ENCODE measurements around the gene PIK3CA. TPM values are rescaled to one million over a fixed set of nuclear protein-coding genes. Genes with fewer than 3 reads are reported as not detected.

Gene PIK3CA
- total RNA-seq, 1 donor from 2014 or later, result 24.5 TPM

GRCh38 chr3:179168918-179169317 lies 20.8 kb downstream of the PIK3CA start:
- Mint-ChIP-seq H3K27ac (no peak overlapping the region), H3K4me3 (no peak overlapping the region), H3K27me3 (ENCODE audit: insufficient read depth, low read depth) (no peaks in the 10 kb centered on the region), H3K4me1 (no peaks in the 10 kb centered on the region), H3K36me3 (peaks cover 6% of the 10 kb centered on the region), H3K9me3 (peaks cover 14% of the 10 kb centered on the region)
- no peak overlapping the region for H3K4me2 ChIP-seq
- H3K9ac ChIP-seq, result no peak overlapping the region
- H3K27ac ChIP-seq, result no peak overlapping the region
- H3F3A ChIP-seq (ENCODE audit: low read depth), result no peaks in the 10 kb centered on the region
- no peaks in the 10 kb centered on the region for H3K4me1 ChIP-seq
- H3K9me3 ChIP-seq (ENCODE audit: low read depth), result peaks cover 7% of the 10 kb centered on the region
- no peak overlapping the region for H2AFZ ChIP-seq (replicated peaks)
- H3K36me3 ChIP-seq, result no peaks in the 10 kb centered on the region
- H3K79me2 ChIP-seq (ENCODE audit: low read depth), result peaks cover 61% of the 10 kb centered on the region
- H3K4me3 ChIP-seq, result no peak overlapping the region
- no peaks in the 10 kb centered on the region for H3K27me3 ChIP-seq
- H4K20me1 ChIP-seq (ENCODE audit: low read depth), result peaks cover 13% of the 10 kb centered on the region
- TF ChIP-seq, protein P1, sequence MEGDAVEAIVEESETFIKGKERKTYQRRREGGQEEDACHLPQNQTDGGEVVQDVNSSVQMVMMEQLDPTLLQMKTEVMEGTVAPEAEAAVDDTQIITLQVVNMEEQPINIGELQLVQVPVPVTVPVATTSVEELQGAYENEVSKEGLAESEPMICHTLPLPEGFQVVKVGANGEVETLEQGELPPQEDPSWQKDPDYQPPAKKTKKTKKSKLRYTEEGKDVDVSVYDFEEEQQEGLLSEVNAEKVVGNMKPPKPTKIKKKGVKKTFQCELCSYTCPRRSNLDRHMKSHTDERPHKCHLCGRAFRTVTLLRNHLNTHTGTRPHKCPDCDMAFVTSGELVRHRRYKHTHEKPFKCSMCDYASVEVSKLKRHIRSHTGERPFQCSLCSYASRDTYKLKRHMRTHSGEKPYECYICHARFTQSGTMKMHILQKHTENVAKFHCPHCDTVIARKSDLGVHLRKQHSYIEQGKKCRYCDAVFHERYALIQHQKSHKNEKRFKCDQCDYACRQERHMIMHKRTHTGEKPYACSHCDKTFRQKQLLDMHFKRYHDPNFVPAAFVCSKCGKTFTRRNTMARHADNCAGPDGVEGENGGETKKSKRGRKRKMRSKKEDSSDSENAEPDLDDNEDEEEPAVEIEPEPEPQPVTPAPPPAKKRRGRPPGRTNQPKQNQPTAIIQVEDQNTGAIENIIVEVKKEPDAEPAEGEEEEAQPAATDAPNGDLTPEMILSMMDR (IDR thresholded peaks at IDR 0.05), result no peak
- TF ChIP-seq EZH2 (IDR thresholded peaks at IDR 0.05) (no peak), EZH2phosphoT487 (IDR thresholded peaks at IDR 0.05) (no peak)
- no peak for DNase-seq (ENCODE audit: low spot score)

GRCh38 chr3:179172546-179172945 lies 24.4 kb downstream of the PIK3CA start:
- no peaks in the 10 kb centered on the region for H4K20me1 ChIP-seq (ENCODE audit: low read depth)
- H3K27me3 Mint-ChIP-seq (ENCODE audit: insufficient read depth, low read depth), result no peaks in the 10 kb centered on the region
- peaks cover 69% of the 10 kb centered on the region for H3K79me2 ChIP-seq (ENCODE audit: low read depth)

DNA sequence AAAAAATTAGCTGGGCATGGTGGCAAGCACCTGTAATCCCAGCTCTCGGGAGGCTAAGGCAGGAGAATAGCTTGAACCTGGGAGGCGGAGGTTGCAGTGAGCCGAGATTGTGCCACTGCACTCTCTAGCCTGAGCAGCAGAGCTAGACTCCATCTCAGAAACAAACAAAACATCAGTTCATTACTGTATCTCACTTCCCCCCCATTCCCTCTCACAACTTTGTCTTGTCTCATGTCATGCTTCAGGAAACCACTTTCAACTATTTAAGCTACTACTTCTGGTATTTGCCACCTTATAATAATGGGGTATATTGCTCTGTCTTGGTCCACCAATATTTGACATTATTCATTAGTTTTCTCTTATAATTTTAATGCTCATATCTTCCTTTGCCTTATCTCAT lies 26.2 kb downstream of the PIK3CA start:
- Histone ChIP-seq H3K4me2 (no peak overlapping the region), H3K9ac (no peak overlapping the region), H3F3A (ENCODE audit: low read depth) (no peaks in the 10 kb centered on the region), H4K20me1 (ENCODE audit: low read depth) (peaks cover 9% of the 10 kb centered on the region), H3K9me3 (ENCODE audit: low read depth) (peaks cover 7% of the 10 kb centered on the region), H3K27me3 (no peaks in the 10 kb centered on the region), H3K79me2 (ENCODE audit: low read depth) (peaks cover 67% of the 10 kb centered on the region), H3K36me3 (no peaks in the 10 kb centered on the region), H2AFZ (replicated peaks) (no peak overlapping the region), H3K4me1 (peaks cover 22% of the 10 kb centered on the region), H3K4me3 (no peak overlapping the region), H3K27ac (no peak overlapping the region)
- no peak for DNase-seq (ENCODE audit: low spot score)
- Mint-ChIP-seq H3K9me3 (peaks cover 17% of the 10 kb centered on the region), H3K4me3 (no peak overlapping the region), H3K27ac (no peak overlapping the region), H3K36me3 (peaks cover 4% of the 10 kb centered on the region), H3K27me3 (ENCODE audit: insufficient read depth, low read depth) (no peaks in the 10 kb centered on the region), H3K4me1 (peaks cover 5% of the 10 kb centered on the region)
- TF ChIP-seq, protein P1 (IDR thresholded peaks at IDR 0.05), result no peak
- TF ChIP-seq EZH2phosphoT487 (IDR thresholded peaks at IDR 0.05) (no peak), EZH2 (IDR thresholded peaks at IDR 0.05) (no peak)

More at GRCh38 chr3:179172546-179172945, 24.4 kb downstream of the PIK3CA start:
- H3K27me3 ChIP-seq, result no peaks in the 10 kb centered on the region
- H3K4me1 ChIP-seq, result peaks cover 14% of the 10 kb centered on the region
- TF ChIP-seq, protein P1 (IDR thresholded peaks at IDR 0.05), result no peak
- TF ChIP-seq EZH2phosphoT487 (IDR thresholded peaks at IDR 0.05), result no peak
- no peak for TF ChIP-seq EZH2 (IDR thresholded peaks at IDR 0.05)
- Mint-ChIP-seq H3K9me3 (peaks cover 17% of the 10 kb centered on the region), H3K27ac (no peak overlapping the region), H3K4me3 (no peak overlapping the region), H3K4me1 (peaks cover 5% of the 10 kb centered on the region), H3K36me3 (peaks cover 6% of the 10 kb centered on the region)
- no peak overlapping the region for H3K9ac ChIP-seq
- no peak for DNase-seq (ENCODE audit: low spot score)
- no peaks in the 10 kb centered on the region for H3K36me3 ChIP-seq
- H2AFZ ChIP-seq (replicated peaks), result no peak overlapping the region
- no peaks in the 10 kb centered on the region for H3F3A ChIP-seq (ENCODE audit: low read depth)
- peaks cover 7% of the 10 kb centered on the region for H3K9me3 ChIP-seq (ENCODE audit: low read depth)
- no peak overlapping the region for H3K27ac ChIP-seq
- H3K4me2 ChIP-seq, result no peak overlapping the region
- H3K4me3 ChIP-seq, result no peak overlapping the region
